GM19043 (cell line): ENCODE results near the gene OR5AL1.
"Not testable (repeated sequence)": the region's sequence is repeated elsewhere in the genome, so short reads cannot be mapped to it uniquely, and the experiment has no call there.

Source experiments
- ATAC-seq: cut with Tn5 transposase; IDR thresholded peaks from one replicate; pipeline ENCODE4 v1.9.1; 2021; ENCODE audit warnings: low read depth; ENCODE audit not compliant: unreplicated experiment

The OR5AL1 gene

DNA sequence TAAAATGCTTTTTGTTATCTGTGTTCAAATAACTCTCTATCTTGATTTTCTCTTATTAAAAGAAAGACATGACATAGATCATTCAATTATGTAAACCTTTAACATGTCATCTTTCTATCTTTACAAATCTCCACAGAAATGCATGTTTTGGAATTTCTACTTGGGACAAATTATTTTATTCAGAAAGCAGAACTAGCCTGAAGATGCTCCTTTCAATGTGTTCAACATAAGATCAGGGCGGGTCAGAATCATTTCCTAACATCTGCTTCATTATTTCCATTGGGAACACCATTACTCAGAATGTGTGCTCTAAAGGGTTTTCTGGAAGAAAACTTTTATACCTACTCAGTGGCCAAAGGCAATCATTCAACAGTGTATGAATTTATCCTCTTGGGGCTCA, at the start of gene OR5AL1:
OR5AL1 (plus strand) TSS at position 301 of the 400 bp plus-strand sequence.
- no peak for ATAC-seq

- no peak for ATAC-seq
Measured at GRCh38 chr11:56375324-56375723, 37.2 kb upstream of the OR5AL1 start, which contains the start of gene OR8U1. TSS of gene OR8U1 (plus strand) at chr11:56375624. CDS start at chr11:56375624, 0 bp downstream.

DNA sequence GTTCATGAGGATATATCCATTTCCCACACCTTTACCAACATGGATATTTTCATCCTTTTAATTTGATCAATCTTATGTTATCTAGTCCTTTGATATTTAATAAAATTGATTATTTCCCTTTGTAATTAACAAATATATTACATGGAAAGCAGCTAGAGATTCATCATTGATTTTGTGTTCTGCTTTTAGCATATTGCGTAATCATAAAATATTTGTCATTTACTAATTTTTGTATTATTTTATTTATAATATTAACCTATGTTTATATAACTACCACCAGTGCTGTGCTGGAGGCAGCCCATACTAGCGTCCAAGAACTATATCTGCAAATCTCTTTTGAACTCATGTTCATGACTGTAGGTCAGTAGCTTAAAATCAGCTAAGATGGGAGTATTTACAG, 32.4 kb upstream of the OR5AL1 start:
- no peak for ATAC-seq

GRCh38 chr11:56394381-56394780, 18.1 kb upstream of the OR5AL1 start:
- ATAC-seq, result no peak

GRCh38 chr11:56396047-56396446, 16.4 kb upstream of the OR5AL1 start:
- no peak for ATAC-seq

DNA sequence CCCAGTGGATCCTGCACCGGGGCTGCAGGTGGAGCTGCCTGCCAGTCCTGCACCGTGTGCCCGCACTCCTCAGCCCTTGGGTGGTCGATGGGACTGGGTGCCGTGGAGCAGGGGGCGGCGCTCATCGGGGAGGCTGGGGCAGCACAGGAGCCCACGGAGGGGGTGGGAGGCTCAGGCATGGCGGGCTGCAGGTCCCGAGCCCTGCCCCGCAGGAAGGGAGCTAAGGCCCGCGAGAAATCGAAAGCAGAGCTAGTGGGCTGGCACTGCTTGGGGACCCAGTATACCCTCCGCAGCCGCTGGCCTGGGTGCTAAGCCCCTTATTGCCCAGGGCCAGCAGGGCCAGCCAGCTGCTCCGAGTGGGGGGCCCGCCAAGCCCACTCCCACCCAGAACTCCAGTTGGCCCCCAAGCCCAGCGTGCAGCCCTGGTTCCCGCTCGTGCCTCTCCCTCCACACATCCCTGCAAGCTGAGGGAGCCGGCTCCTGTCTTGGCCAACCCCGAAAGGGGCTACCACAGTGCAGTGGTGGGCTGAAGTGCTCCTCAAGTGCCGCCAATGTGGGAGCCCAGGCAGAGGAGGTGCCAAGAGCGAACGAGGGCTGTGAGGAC, 10.5 kb upstream of the OR5AL1 start:
- ATAC-seq, result not testable (repeated sequence)

- ATAC-seq, result no peak
Measured at GRCh38 chr11:56404393-56404792, 8.1 kb upstream of the OR5AL1 start.

DNA sequence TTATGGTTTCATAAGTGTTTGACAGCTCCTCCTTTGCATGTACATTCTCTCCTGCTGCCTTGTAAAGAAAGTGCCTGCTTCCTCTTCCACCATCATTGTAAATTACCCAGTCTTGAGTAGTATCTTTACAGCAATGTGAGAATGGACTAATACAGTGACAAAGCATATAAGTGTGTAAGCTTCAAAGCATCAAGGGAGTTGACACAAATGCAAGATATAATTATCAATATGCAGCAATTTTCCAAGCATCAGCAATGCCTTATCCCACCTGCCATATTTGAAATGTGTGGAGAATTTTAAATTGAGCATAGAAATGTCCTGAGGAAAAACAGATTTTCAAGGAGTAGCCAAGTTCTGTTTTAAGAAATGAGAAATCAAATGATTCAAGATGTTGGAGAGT, 1.7 kb upstream of the OR5AL1 start:
- no peak for ATAC-seq

DNA sequence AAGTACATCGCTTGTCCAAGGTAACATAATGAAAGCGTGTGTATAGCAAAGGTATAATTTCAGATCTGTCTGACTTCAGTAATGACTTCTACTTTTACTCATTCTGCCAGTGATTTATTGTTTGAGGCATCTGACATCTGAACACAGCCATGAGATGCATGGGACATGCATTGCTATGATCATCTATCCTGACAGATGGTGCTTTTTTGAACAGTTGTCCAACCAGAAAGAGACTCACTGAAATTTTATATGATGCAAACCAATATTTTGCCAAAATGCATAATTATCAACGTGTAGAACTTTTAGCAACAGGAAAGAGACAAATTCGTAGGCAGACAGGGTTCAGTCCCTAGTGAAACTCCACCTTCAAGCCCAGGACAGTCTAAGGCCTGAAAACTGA, 41.0 kb downstream of the OR5AL1 start:
- no peak for ATAC-seq

DNA sequence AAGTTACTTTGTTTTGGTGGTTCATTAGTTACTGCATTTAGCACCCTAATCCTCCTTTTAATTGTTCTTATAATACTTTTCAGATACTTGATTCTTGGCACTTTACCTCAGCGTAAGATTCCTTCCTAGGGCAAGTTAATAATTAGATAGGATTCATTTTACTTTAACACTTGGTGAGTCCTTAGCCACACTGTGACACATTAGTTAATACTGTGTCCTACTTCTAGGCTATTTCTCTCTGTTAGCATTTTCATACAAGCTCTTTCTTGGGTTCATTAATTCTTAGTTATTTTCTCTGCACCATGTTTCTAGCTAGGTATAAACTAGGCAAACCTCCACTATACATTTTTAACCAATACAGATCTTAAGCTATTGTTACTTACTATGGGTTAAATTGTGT, 44.6 kb downstream of the OR5AL1 start:
- no peak for ATAC-seq
